ENCODE data around the gene ALAS1.

The ALAS1 gene

GRCh38 chr3:52237657-52238172, 39.8 kb downstream of the ALAS1 start:
- DNase-seq: no peak

- DNase-seq: no peak
Measured at GRCh38 chr3:52238193-52238760, 40.3 kb downstream of the ALAS1 start.

- peak; percentile 70 to 81 (median 76) for DNase-seq
Measured at GRCh38 chr3:52238761-52239701, 41.1 kb downstream of the ALAS1 start, which contains the start of gene TWF2. Gene TWF2 (minus strand): TSS chr3:52239158. CDS start chr3:52239016, 142 bp downstream.

- peak in 1 of 4 experiments; percentile 24 for DNase-seq
Measured at GRCh38 chr3:52240059-52240885, 42.3 kb downstream of the ALAS1 start.

- DNase-seq: no peak
Measured at GRCh38 chr3:52240886-52241370, 43.0 kb downstream of the ALAS1 start.

- DNase-seq: no peak
Measured at GRCh38 chr3:52242039-52242438, 44.1 kb downstream of the ALAS1 start.

- no peak for DNase-seq
Measured at GRCh38 chr3:52243791-52244628, 46.0 kb downstream of the ALAS1 start.

GRCh38 chr3:52245322-52246263, 47.6 kb downstream of the ALAS1 start, which contains the start of gene PPM1M:
Gene PPM1M (plus strand): TSS chr3:52245759. CDS start chr3:52245825, 66 bp downstream.
- peak in 2 of 4 experiments; percentile 49 to 55 for DNase-seq

GRCh38 chr3:52246264-52246620, 48.3 kb downstream of the ALAS1 start:
- DNase-seq: no peak

- DNase-seq: no peak
Measured at GRCh38 chr3:52246728-52247408, 48.9 kb downstream of the ALAS1 start.

GRCh38 chr3:52247409-52248164, 49.6 kb downstream of the ALAS1 start:
- DNase-seq: no peak

GRCh38 chr3:52248165-52248541, 50.2 kb downstream of the ALAS1 start:
- no peak for DNase-seq

- no peak for DNase-seq
Measured at GRCh38 chr3:52248816-52249547, 51.0 kb downstream of the ALAS1 start.

GRCh38 chr3:52249683-52250082, 51.7 kb downstream of the ALAS1 start:
- no peak for DNase-seq

GRCh38 chr3:52250122-52250521, 52.2 kb downstream of the ALAS1 start:
- no peak for DNase-seq

- peak; percentile 32 to 67 (median 51) for DNase-seq
Measured at GRCh38 chr3:52253314-52254304, 55.6 kb downstream of the ALAS1 start.

GRCh38 chr3:52254608-52255007, 56.6 kb downstream of the ALAS1 start:
- DNase-seq: no peak
